Stimulated activated CD4-positive, alpha-beta T cell treated with anti-CD3 and anti-CD28 coated beads, Interleukin-15, amount 100 ng/mL, for 48 hours (primary cell): Measurements from ENCODE around the gene IL25.

Experiments
- DNase-seq, 2 donors: peaks; one replicate each; pipeline ENCODE4 v3.0.0-alpha.2; 2020; ENCODE audit warnings: low read depth in 2 of 2

The IL25 gene

DNA sequence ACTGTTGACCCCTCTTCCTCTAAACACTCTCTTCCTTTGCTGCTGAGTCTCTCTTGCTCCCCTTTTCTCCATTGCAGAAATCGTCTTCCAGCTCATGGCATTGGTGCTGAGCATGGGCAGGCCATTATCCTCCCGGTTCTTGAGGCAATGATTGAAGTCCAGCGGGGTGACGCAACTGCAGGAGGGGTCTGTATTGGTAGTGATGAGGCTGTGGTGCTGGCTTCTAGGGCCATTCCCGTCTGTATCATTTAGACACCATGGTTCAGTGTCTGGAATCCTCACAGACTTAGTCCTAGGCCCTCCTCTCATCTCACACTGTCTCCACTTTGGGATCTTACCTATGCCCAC is 19.2 kb upstream of the IL25 start:
- no peak for DNase-seq

DNA sequence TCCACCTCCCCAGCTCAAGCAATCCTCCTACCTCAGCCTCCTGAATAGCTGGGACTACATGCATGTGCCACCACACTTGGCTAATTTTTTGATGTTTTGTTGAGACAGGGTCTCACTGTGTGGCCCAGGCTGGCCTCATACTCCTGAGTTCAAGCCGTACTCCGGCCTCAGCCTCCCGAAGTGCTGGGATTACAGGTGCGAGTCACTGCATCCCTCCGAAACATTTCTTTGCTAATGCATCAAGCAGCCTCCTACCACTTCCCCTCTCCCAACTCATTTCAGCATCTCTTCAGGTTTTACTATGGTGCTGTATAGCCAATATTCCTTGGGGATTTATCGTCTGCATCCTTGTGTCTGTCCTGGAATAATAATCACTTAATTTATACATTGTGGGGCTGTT is 17.6 kb upstream of the IL25 start:
- no peak for DNase-seq

DNA sequence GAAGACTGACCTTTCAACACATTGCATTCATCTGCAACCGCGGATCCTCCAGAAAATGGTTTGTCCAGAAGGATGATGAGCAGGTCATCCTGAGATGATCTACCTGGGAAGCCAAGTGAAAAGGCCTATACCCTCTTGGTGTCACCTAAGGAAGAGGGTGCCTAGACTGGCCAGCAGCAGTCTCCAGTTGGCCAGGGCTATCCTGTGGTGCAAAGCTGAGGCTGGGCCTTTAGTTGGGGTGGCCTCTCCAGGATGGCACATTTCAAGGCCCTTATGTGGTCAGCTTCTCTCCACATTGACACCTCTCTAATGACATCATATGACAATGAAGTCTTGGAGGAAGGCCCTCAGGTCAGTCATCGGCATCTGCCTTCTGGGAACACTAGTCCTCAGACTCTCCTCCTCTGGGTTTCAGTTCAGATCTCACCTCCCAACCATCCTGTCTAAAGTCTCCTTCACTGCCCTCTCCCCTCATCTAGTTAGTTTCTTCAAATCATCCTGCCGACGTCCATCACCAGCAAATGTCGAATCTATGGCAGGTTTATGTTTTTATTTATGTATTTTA is 16.7 kb upstream of the IL25 start:
- DNase-seq = no peak

DNA sequence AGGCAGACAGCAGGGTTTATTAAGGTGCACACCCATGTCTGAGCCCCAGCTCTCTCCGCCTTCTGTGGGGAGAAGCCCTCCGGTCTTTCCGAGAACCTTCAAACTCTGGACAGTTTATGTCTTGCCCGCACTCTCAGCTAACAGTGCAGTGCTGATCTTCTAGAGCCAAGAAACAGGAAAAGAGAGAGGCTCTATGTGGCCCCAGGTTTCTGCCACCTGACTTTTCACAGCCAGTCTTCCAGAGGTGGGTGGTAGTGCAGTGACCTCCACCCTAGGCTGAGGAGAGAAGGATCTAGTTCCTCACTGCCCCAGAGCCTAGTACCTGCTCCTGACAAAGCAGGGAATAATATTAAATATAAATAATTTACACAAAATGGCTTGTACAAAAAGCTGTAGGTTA is 15.9 kb upstream of the IL25 start:
- no peak for DNase-seq

DNA sequence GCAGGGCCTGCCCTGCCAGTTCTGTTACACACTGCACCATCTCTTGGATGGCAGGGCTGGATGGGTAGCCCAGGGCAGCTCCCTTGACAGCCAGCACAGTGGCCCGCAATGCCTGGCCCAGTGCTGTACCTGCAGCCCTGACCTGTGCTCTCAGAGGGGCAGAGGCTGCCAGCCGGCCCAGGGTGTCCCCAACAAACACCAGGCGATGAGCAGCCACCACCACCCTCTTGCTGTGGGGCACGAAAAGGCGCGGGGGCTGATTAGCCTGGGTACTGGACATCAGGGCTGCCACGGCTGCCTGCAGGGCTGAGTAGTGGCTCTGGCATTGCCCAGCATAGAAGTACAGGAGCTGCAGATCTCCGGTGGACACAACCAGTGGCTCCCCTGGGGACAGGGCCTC is 15.3 kb upstream of the IL25 start:
- no peak for DNase-seq

DNA sequence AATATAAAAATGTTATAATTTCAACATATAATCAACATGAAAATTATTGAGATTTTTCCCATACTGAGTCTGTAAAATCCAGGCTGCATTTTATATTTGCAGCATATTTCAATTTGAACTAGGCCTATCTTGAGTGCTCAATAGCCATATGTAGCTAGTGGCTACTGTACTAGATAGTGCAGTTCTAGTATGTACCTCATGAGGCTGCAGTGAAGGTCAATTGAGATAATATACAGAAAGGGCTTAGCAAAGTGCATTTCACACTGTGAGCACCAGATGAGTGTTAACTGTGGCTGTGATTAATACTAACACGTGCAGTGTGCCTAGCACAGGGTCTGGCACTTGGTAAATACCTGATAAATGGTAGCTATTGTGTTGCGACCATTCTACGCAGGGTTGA is 14.6 kb upstream of the IL25 start:
- DNase-seq = no peak

DNA sequence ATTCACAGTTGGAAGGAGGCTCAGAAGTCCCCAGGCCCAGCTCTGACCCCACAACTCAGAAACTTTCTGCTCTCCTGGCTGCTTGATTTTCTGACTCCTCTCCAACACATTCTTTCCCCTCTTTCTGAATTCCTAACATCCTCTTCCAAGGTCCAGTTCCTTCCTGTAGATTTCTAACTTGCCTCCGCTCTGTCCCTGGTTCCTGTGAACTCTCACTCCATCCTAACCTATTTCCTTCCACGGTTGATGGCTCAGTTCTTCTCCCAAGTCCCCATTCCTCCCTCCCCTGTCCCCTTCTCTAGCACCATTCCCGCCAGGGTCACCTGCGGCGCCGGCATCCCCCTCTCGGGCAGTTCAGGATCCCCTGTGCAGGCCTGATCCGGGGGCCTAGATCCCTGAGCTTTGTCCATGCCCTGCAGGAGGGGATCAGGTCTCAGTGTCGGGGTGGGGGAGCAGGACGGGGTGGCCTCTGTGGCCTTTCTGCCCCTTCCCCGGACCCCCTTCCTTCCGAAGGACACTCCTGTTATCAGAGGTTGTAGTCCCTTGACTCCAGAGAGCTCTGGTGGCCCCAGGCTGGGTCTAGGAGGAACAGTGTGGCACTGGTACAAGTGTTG is 13.9 kb upstream of the IL25 start:
- DNase-seq = no peak

DNA sequence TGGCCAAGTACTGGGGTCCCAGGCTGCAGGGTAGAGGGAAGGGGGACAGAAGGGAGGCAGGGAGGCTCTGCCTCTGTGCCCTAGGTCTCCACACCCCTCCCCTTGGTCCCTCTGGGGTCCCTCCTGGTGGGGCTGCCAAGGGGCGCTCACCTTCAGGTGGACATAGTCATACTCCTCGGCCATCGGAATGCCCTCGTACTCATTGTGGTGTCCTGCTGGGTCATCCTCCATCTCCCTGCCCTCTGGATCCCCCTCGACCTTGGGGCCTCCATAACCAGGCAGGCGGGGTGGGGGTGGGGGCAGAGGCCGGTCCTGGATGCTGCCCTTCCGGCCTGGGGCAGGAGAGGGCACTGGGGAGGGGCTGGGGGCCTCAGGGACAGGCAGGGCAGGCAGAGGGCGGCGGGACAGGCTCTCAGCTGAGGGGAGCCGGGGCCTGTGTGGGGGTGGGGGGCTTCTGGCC is 13.4 kb upstream of the IL25 start:
- no peak for DNase-seq

DNA sequence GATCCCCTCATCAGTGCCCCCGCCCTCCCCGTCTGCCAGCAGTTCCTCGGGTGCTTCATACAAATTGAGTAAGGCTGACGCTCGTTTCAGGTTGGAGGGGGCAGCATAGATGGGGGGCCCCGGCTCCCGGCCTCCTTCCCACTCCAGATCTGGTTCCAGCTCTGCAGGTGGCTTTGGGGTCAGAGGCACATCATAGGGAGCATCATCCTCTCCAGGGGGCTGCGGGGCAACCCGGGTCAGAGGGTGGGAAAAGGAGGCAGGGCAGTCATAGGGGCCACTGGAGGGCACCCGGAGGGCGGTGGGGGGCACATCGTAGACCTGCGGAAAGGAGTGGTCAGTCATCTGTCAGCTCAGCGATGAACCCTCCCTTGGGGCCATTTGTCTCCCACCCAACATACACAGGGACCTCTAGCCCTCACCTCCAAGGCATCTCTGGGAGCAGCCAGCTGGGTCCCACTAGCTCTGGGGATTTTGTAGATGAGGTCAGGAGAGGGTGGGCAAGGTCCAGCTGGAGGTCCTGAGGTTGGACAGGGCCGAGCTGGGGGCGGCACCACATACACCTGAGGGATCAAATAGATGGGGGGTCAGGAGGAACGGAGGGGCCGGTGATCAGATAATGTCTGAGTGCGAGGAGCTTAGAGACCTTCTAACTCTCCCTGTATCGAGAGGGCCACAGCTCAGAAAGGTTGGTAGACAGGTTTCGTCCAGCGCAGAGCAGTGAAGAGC is 12.7 kb upstream of the IL25 start:
- DNase-seq = no peak

DNA sequence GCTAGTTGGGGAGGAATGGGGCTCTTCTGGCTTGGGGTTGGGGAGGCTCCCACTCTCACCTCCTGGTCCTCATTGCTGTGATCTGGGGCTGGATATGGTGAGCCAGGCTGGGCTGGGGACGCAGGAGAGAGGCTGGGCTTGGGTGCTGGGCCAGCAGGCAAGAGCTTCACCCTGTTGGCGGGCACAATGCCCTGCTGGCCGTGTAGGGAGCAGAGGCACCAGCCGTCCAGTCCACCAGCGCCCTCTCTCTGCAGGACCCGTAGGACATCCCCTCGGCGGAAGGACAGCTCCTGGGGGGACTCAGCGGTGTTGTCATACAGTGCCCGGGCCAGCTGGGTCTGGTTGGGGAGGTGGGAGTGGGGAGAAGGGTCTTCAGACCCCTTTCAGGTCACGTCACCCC is 12.1 kb upstream of the IL25 start:
- no peak for DNase-seq

DNA sequence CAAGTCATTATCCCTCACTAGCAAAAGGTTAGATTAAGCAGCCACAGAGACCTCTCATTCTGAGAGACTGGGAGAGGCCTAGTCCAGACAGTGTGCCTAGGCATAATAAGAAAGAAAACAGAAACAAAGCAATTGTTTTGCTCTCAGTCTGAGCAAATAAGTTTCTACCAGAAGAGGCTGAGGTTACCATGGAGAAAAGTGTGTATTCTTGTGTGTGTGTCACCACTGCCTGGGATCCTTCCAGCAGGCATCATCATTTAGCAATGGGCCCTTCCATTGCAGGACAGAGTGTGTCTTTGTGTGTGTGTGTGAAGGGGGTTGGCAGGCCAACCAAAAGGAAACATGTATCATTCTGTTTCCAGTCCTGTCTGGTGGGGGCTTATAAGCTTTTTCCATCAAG is 11.3 kb upstream of the IL25 start:
- DNase-seq = no peak

DNA sequence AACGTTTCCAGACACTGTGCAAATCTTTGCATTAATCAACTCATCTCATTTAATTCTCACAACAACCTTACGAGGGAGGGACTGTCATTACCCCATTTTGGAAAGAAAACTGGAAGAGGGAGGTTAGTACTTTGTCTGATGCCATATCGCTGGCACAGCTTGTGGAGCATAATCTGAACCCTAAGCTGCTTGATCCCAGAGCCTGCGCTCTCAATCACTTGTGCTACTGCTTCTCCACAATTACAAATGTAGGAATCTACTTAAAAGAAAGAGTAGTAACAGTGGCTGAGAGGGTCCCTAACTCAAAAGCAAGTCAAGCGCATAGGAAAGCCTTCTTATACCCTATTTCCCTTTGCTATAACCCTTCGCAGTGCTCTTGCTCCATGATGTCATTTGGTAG is 10.8 kb upstream of the IL25 start:
- no peak for DNase-seq

DNA sequence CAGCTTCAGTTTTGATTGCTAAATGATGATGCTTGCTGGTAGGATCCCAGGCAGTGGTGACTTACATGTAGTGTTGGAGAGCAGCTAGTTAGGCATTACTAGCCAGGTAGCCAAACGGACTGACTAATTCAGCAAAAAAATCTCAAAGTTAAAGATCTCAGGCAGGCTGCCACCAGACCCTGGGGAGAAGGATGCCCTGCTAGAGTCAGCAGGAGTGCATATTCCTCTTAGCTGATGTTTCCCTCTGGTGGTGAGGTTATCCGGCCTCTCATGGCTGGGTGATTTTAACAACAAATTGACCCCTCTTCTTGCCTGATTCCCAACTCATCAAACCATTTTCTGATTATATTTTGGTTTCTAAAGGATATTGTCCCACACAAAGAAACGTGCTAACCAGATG is 10.4 kb upstream of the IL25 start:
- no peak for DNase-seq

DNA sequence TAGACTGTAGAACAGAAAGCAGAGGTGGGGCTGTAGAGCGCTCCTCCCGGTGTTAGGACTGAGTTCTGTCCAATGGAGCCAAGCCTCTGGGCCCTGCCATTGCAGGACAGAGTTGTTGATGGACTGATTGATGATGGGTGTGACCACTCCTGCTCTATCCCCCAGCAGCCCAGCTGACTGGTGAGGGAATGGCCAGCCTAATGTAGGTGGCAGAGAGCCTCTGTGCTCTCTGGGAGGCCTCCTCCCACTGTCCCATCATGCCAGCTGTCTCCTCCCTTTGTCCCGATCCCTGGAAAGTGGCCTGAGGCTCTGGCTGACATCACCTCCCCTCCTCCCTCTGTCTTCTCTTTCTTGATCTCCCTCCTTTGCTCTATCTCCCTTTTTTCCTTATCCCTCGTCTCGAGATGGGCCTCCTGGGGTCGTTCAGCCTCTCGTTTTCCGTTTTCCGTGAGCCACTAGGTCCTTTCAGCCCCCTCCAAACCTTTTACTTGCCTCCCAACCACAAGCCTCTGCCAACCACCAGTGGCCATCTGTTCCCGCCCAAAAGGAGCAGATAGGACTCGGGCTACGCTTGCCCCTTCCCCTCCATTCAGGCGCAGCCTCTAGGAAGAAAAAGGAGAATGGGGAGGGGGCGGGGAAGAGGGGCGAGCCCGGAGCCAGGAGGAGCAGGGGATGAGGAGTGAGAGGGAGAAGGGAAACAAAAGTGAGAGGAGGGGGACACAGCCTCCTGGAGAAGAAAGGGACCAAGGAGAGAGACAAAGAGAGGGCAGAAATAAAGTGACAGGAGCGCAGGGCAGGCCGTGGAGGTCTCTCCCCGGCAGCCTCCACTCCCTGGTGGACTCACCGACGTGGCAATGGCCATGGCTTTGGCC is 8.2 kb upstream of the IL25 start:
- no peak for DNase-seq

DNA sequence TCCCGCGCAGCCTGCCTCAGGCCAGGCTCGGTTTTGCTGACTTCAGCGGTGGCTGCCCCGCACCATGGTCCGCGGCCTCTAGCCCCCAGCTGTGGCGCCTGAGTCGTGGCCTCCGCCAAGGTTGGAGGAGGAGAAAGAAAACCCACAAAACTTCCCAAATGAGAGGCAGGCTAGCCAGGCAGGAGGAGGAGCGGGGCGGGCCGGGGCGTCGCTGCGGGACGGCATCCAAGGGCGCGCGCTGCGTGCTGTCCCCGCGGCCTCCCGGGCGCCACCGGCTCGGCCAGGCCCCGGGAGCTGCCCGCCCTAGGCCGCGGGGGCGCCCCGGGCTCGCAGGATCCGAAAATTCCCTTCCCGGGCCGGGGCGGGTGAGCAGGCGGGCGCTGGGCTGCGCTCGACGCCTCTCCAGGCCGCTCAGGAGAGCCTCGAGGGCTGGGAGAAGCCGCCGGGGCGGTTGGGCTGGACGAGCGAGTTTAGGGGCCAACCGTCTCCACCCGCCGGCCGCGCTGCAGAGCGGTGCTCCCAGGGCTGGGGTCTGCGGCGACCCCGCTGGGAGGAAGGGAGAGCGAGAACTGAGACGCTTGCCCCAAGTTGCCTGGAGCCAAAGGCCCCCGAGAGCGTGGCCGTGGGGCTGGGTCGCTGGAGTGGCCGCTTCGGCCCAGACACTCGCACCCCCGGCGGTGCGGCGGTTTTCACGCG is 7.4 kb upstream of the IL25 start, which contains the start of gene EFS:
Gene EFS, minus strand, starts transcription at position 137 of the 696 bp plus-strand sequence. CDS start 147 bp downstream, outside the sequence.
- DNase-seq = no peak

DNA sequence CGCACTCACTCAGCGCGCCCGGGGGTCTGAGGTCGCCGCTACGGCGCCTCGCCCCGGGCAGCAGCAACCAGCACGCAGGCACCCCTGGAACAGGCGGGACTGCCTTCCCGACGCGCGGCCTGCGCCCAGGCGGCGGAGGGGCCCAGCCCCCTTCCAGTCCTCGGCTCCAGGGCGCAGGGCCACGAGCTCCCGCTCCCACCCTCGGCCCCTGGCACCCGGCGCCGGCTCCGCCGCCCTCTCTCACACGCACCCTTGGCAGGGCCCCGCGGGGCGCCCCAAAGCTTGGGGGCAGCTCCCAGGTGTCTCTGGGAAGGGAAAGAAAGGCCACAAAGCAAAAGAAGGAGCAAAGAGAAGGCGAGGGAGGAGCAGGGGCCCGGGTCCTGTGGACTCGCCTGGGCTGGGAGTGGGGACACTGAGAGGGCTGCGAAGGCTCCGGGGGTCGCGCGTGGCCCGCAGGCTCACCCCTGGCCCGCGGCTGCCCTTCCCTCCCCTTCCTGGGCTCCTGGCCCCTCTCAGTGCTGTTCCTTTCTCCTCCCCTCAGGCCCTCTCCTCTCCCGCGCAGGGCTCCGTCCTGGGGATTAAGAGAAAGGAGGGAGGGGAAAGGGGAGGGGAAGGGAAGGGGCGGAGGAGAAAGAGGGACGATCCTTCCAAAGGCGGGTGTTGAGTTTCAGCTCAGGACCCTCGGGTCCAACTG is 6.7 kb upstream of the IL25 start:
- no peak for DNase-seq

DNA sequence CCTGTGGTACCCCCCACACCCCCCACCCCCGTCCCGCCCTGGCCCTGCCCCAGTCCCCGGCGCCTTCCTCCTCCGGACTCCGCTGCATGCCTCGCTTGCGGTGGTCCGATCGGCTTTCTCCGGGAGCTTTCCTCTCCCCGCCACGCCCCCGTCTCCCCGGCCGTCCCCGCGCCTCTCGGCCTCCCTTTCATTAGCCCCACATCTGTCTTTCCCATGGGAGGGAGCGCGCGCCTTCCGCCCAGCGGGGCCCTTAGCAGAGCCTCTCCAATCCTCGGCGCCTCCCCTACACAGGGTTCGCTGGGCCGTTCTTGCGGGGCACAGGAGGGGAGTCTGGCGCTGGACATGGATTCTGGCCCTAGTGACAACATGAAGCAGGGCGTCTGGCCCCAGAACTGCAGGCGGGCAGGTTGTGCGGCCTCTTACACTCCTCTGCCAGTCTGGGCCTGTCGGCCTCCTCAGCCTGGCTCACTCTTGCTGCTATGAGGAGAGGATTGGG is 6.1 kb upstream of the IL25 start:
- DNase-seq = no peak

DNA sequence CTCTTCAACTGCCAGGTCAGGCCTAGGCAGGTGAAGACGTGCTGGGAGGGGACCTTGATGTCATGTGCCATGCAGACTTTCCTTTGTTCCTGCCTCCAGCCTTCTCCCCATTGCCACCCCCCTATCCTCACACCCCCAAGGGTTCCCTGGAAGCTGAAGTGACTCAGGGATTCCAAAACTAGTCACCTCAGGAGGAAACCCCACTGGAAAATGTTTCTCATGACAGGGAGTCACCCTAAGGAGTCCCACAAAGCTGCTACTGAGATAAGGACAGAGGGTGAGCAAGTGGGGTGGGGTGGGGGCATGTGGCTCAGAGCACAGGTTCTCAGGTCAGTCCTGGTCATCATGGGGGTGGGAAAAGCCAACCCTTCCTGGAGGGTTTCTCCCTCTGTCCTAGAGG is 2.4 kb upstream of the IL25 start:
- DNase-seq = no peak

DNA sequence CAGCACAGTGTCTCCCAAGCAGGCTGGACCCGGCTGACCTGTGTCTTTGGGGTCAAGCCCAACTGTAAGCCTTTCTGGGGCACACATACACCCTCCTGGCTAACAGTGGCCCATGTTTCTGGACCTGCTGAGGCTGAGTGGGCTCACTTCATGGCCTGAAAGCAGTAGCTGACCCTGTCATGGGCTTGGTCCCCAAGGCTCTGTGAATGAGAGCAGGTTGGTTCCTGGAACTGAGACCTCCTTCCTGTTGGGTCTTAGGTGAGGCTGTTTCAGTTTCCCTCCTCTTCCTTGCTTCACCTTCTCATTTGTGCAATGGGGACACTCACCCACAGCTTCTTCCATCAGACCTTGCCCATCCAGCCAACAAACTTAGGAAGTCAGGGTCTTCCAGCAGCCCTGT is 744 bp upstream of the IL25 start:
- DNase-seq = no peak

DNA sequence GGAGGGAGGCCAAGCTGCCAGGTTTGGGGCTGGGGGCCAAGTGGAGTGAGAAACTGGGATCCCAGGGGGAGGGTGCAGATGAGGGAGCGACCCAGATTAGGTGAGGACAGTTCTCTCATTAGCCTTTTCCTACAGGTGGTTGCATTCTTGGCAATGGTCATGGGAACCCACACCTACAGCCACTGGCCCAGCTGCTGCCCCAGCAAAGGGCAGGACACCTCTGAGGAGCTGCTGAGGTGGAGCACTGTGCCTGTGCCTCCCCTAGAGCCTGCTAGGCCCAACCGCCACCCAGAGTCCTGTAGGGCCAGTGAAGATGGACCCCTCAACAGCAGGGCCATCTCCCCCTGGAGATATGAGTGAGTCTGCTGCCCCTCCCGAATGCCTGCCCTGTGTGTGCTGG is 432 bp downstream of the IL25 start:
- DNase-seq = no peak
